HG03196 (cell line): ENCODE results near the gene COX7A2.
A peak's percentile ranks its signal among the peaks of the same experiment; 100 is the strongest.

Source experiments
- ATAC-seq: cut with Tn5 transposase; IDR thresholded peaks from one replicate; pipeline ENCODE4 v1.9.1; 2021; ENCODE audit not compliant: unreplicated experiment

Gene COX7A2

DNA sequence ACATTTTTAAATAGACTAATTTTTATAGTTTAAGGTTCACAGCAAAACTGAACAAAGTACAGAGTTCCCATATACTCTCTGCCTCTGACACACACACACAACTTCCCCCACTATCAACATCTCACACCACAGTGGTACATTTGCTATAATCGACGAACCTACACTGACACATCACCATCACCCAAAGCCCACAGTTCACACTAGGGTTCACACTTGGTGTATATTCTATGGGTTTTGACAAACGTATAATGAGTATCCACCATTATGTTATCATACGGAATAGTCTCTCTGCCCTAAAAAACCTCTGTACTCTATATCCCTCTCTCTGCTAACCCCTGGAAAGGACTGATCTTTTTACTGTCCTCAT lies 25.4 kb upstream of the COX7A2 start:
- no peak for ATAC-seq

GRCh38 chr6:75268121-75268987 lies 24.8 kb upstream of the COX7A2 start:
- no peak for ATAC-seq

DNA sequence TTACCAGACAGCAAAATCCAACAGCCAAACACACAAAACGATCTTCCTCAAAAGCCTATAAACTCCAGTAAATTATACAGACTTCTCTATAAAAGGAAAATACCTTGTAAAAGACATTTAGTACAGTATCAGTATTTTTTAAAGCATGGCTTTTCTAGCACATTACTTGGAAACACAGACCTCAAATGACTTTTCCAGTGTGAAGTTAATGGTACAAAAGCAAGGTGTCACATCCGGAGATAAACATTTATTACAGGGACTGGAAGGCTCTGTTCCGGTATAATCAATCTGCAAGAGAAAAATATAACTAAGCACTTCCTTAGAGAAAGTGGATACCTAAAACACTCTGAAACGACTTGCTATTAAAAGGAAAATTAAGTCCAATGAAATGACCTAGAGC lies 23.9 kb upstream of the COX7A2 start:
- ATAC-seq: no peak

DNA sequence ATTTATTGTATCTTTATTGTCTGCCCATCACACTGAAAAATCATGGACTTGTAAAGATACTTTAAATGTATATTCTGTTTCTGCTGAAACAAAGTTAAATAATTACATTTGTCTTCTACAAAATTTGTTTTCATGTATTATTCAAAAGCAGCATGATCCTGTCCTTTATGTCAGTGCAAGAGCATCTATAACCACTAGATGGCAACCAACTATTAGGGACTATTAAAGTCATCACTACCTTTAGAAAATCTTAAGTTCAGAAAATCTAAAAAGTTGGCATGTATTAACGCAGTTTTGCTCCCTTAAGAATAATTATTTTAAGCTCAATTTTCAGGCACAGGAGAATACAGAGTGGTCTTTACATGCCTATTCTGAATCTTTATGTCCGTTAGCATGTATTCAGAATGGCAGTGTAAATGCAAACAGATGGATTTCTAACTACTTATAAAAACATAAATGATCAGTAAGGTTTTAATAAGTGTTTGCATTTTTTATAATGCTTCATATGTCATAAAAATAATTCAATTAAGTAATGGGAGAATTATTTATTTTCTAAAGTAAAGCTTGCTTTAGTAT lies 23.2 kb upstream of the COX7A2 start:
- peak; percentile 73 for ATAC-seq

DNA sequence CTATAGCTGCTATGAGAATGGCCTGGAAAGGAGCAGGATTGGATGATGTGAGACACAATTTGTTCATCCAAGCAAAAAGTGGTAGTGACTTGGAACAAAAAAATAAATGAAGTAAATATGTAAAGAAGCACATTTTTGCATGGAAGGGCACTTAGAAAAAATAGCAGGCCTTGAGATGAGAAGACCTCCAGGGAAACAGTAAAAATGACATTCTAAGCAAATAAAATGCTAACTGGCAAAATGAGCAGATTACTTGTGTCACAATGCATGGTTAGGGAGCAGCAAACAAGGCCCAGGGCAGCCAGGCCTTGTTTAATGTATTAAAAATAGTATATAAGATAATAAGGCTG lies 19.8 kb upstream of the COX7A2 start:
- no peak for ATAC-seq

- ATAC-seq: no peak
Measured at GRCh38 chr6:75262716-75263400, 19.3 kb upstream of the COX7A2 start.

- no peak for ATAC-seq
Measured at GRCh38 chr6:75261299-75261698, 17.7 kb upstream of the COX7A2 start.

GRCh38 chr6:75257343-75258087 lies 13.9 kb upstream of the COX7A2 start:
- no peak for ATAC-seq

- ATAC-seq: no peak
Measured at GRCh38 chr6:75250552-75250951, 7.0 kb upstream of the COX7A2 start.

- no peak for ATAC-seq
Measured at GRCh38 chr6:75249837-75250236, 6.2 kb upstream of the COX7A2 start.

- no peak for ATAC-seq
Measured at GRCh38 chr6:75246386-75246785, 2.8 kb upstream of the COX7A2 start.

DNA sequence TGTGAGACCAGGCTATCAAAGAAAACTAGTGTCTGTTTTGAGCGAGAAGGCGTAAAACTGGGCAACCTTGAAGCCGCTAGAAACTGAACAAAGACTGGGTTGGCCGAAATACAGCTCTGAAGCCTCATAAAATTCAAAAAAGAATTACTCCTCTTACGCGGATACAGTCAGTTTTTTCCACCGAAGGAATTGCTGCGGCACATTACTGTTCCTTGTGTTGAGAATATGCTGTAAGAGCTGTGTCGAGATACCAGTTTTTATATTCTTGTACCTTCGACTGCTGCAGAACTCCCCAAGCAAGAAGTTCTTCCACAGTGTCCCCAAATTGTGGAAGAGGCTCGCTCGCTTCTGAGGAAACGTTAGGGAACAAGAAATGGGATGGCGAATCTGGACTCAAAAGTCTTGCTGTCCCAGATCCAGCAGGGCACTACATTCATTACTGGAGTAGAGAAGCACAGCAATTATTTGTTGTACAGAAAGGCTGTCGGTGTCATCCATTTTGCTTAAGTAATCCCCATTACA lies 523 bp upstream of the COX7A2 start:
- ATAC-seq: no peak

DNA sequence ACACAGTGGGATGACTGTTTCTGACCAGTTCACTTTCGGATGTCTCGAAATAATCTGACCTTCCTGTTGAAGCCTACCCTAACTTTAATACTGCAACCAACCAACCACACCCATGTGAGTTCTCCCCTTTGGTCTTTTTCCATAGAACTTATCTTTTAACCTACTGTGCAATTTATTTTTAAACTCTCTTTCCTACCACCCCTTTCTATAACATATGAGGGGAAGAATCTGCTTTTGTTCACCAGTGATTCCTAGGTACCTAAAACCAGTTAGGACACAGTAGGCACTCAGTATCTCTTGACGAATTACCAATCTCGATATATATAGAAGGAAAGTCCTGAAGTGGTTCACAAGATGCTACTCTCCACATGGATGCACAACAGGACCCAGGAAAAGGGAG lies 7.0 kb downstream of the COX7A2 start:
- ATAC-seq: no peak

GRCh38 chr6:75235271-75235670 lies 8.3 kb downstream of the COX7A2 start:
- ATAC-seq: no peak

DNA sequence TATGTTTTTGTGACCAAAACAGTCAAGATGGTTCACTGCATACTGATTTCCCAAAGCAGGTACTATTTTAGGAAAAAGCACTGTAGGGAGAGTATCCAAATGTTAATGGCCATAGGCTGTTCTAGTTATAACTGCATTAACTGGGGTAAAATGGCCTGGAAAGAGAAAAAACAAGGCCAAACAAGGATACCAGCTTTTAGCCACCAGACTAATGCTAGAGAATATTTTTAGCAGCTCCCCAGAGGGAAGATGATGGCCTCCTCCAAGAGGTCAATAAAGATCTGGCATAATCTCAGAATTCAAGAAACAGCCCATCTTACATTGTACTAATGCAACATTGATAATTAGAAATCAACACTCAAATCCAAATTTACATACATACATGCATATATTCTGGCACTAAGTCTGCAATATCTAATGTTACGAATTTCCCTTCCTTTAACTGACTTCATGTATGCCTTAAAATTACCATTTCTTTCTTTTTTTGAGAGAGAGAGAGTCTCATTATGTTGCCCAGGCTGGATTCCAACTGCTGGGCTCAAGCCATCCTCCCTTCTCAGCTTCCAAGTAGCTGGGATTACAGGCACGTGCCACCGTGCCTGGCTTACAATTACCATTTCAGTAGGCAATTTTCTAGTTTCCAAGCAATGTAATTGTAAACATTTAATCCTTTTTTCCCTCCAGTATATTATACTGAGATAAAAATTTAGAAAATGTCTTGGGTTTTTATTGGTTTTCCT lies 9.3 kb downstream of the COX7A2 start:
- no peak for ATAC-seq

GRCh38 chr6:75233092-75233615 lies 10.4 kb downstream of the COX7A2 start:
- ATAC-seq: no peak

- no peak for ATAC-seq
Measured at GRCh38 chr6:75230484-75231325, 12.9 kb downstream of the COX7A2 start.

GRCh38 chr6:75224303-75224926 lies 19.2 kb downstream of the COX7A2 start:
- no peak for ATAC-seq

- ATAC-seq: no peak
Measured at GRCh38 chr6:75223428-75223827, 20.2 kb downstream of the COX7A2 start.
